Measurements from ENCODE around the gene CCNDBP1.

Gene CCNDBP1

GRCh38 chr15:43230640-43231115, 45.5 kb downstream of the CCNDBP1 start:
- H3K4me3 ChIP-seq (ENCODE audit: low read depth in 1 of 2, low read length in 2 of 2), result no peak overlapping the region
- H3K79me2 ChIP-seq (ENCODE audit: insufficient read depth, low read length), result no peaks in the 10 kb centered on the region
- no peaks in the 10 kb centered on the region for H3K36me3 ChIP-seq (ENCODE audit: insufficient read depth, low read length)
- ATAC-seq (ENCODE audit: insufficient read depth, low read depth) (no peak), DNase-seq (no peak)
- no peaks in the 10 kb centered on the region for H3K9me3 ChIP-seq (ENCODE audit: insufficient read depth, low read length, severe bottlenecking)
- no peaks in the 10 kb centered on the region for H4K20me1 ChIP-seq (ENCODE audit: insufficient read depth, low read length)
- peaks cover 7% of the 10 kb centered on the region for H3K27me3 ChIP-seq (ENCODE audit: insufficient read depth, low read length, poor library complexity)
- H3K9ac ChIP-seq (ENCODE audit: low read depth, low read length), result no peak overlapping the region
- no peak overlapping the region for H3K27ac ChIP-seq (ENCODE audit: low read length)
- no peak overlapping the region for H2AFZ ChIP-seq (ENCODE audit: low read depth, low read length)
- H3K4me1 ChIP-seq (ENCODE audit: insufficient read depth, low read length), result no peaks in the 10 kb centered on the region
- no peak overlapping the region for H3K4me2 ChIP-seq (ENCODE audit: insufficient read depth, low read length)
- TF ChIP-seq CTCF (IDR thresholded peaks at IDR 0.05; ENCODE audit: borderline replicate concordance, extremely low read depth, low read length, poor library complexity, severe bottlenecking) (no peak), EZH2 (IDR thresholded peaks at IDR 0.05; ENCODE audit: borderline replicate concordance, low read depth, low read length, severe bottlenecking) (no peak)

GRCh38 chr15:43232289-43232874, 47.2 kb downstream of the CCNDBP1 start:
- no peaks in the 10 kb centered on the region for H4K20me1 ChIP-seq (ENCODE audit: insufficient read depth, low read length)
- ATAC-seq (ENCODE audit: insufficient read depth, low read depth) (no peak), DNase-seq (no peak)
- H3K27me3 ChIP-seq (ENCODE audit: insufficient read depth, low read length, poor library complexity), result peaks cover 7% of the 10 kb centered on the region
- no peak overlapping the region for H3K27ac ChIP-seq (ENCODE audit: low read length)
- no peaks in the 10 kb centered on the region for H3K4me1 ChIP-seq (ENCODE audit: insufficient read depth, low read length)
- no peak overlapping the region for H3K4me2 ChIP-seq (ENCODE audit: insufficient read depth, low read length)
- no peaks in the 10 kb centered on the region for H3K9me3 ChIP-seq (ENCODE audit: insufficient read depth, low read length, severe bottlenecking)
- no peaks in the 10 kb centered on the region for H3K36me3 ChIP-seq (ENCODE audit: insufficient read depth, low read length)
- H3K4me3 ChIP-seq (ENCODE audit: low read depth in 1 of 2, low read length in 2 of 2), result no peak overlapping the region
- H3K9ac ChIP-seq (ENCODE audit: low read depth, low read length), result no peak overlapping the region
- H3K79me2 ChIP-seq (ENCODE audit: insufficient read depth, low read length), result no peaks in the 10 kb centered on the region
- TF ChIP-seq CTCF (IDR thresholded peaks at IDR 0.05; ENCODE audit: borderline replicate concordance, extremely low read depth, low read length, poor library complexity, severe bottlenecking), result no peak
- no peak overlapping the region for H2AFZ ChIP-seq (ENCODE audit: low read depth, low read length)

- Histone ChIP-seq H3K9me3 (ENCODE audit: insufficient read depth, low read length, severe bottlenecking) (no peaks in the 10 kb centered on the region), H4K20me1 (ENCODE audit: insufficient read depth, low read length) (no peaks in the 10 kb centered on the region), H3K27me3 (ENCODE audit: insufficient read depth, low read length, poor library complexity) (peaks cover 6% of the 10 kb centered on the region), H3K79me2 (ENCODE audit: insufficient read depth, low read length) (no peaks in the 10 kb centered on the region), H3K9ac (ENCODE audit: low read depth, low read length) (no peak overlapping the region), H3K4me1 (ENCODE audit: insufficient read depth, low read length) (no peaks in the 10 kb centered on the region), H3K4me3 (ENCODE audit: low read depth in 1 of 2, low read length in 2 of 2) (no peak overlapping the region), H2AFZ (ENCODE audit: low read depth, low read length) (no peak overlapping the region), H3K4me2 (ENCODE audit: insufficient read depth, low read length) (no peak overlapping the region), H3K27ac (ENCODE audit: low read length) (no peak overlapping the region), H3K36me3 (ENCODE audit: insufficient read depth, low read length) (no peaks in the 10 kb centered on the region)
- ATAC-seq (ENCODE audit: insufficient read depth, low read depth), result no peak
- TF ChIP-seq CTCF (IDR thresholded peaks at IDR 0.05; ENCODE audit: borderline replicate concordance, extremely low read depth, low read length, poor library complexity, severe bottlenecking), result no peak
- TF ChIP-seq EZH2 (IDR thresholded peaks at IDR 0.05; ENCODE audit: borderline replicate concordance, low read depth, low read length, severe bottlenecking), result no peak
- no peak for DNase-seq
Measured at GRCh38 chr15:43235536-43235935, 50.3 kb downstream of the CCNDBP1 start.

All from DND-41 (cell line).